A549 (cell line): Measurements from ENCODE around the gene ACER3.

Experiments
- CTCF ChIP-seq: fragments of >200 bp; sonication (Bioruptor Twin); formaldehyde crosslinking; IDR thresholded peaks from 3 replicates; pipeline ENCODE4 v1.5.1; 2016
- EP300 ChIP-seq, 2 experiments: fragments of >200 bp; sonication (Bioruptor Twin); formaldehyde crosslinking; IDR thresholded peaks; 2 replicates in 1 of 2; 3 replicates in 1 of 2; pipeline ENCODE4 v1.6.1; 2016 to 2017
- HDAC2 ChIP-seq: fragments of 200-600 bp; sonication (generic); IDR thresholded peaks from 2 replicates; pipeline ENCODE4 v1.6.1; 2016
- NPAS2 ChIP-seq: fragments of 250-450 bp; sonication (Bioruptor Pico); IDR thresholded peaks from 2 replicates; pipeline ENCODE4 v1.8.0; 2022; ENCODE audit warnings: mild to moderate bottlenecking, moderate library complexity, borderline replicate concordance
- POLR2A ChIP-seq: IDR thresholded peaks from 2 replicates; pipeline ENCODE4 v1.6.1; 2012; ENCODE audit warnings: mild to moderate bottlenecking, low read length
- REST ChIP-seq: fragments of 200-600 bp; sonication (generic); IDR thresholded peaks from 2 replicates; pipeline ENCODE4 v1.6.1; 2016; ENCODE audit warnings: antibody characterized with exemption, mild to moderate bottlenecking, moderate library complexity
- SMC3 ChIP-seq: fragments of >200 bp; sonication (Bioruptor Twin); formaldehyde crosslinking; IDR thresholded peaks from 3 replicates; pipeline ENCODE4 v1.6.1; 2018; ENCODE audit warnings: inconsistent platforms
- USF2 ChIP-seq: fragments of 450-650 bp; IDR thresholded peaks from 2 replicates; pipeline ENCODE4 v1.6.1; 2014; ENCODE audit warnings: antibody characterized with exemption
- ZC3H11A ChIP-seq: fragments of 450-650 bp; IDR thresholded peaks from 2 replicates; pipeline ENCODE4 v1.6.1; 2014; ENCODE audit warnings: antibody characterized with exemption, mild to moderate bottlenecking

GRCh38 chr11:76962583-76963416 is 102.1 kb downstream of the ACER3 start:
- TF ChIP-seq NPAS2 (CRISPR knock-in tag), result no peak
- TF ChIP-seq REST, result no peak
- no peak for TF ChIP-seq CTCF
- TF ChIP-seq POLR2A, result no peak
- no peak for TF ChIP-seq HDAC2
- TF ChIP-seq EP300 (IDR thresholded peaks at IDR 0.05), result no peak
- TF ChIP-seq USF2, result no peak
- TF ChIP-seq SMC3, result no peak
- TF ChIP-seq ZC3H11A, result no peak
